ENCODE measurements around the gene UCK2.

Gene UCK2

DNA sequence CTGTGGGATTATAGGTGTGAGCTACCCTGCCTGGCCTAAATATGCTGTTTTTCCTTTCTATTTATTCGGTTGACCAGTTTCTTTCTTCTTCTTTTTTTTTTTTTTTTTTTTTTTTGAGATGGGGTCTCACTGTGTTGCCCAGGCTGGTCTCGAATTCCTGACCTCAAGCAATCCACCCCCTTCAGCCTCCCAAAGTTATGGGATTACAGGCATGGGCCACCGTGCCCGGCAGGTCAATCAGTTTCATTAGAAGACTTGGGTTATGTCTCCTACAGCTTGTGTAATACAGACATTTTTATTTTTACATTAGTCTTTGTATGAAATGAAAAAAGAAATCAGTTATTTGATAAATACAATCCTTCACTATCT lies 61.1 kb downstream of the UCK2 start:
- H3K4me3 ChIP-seq (ENCODE audit: low read depth, low read length), result no peak overlapping the region
- no peak for DNase-seq (ENCODE audit: low read depth)
- TF ChIP-seq, protein P1, sequence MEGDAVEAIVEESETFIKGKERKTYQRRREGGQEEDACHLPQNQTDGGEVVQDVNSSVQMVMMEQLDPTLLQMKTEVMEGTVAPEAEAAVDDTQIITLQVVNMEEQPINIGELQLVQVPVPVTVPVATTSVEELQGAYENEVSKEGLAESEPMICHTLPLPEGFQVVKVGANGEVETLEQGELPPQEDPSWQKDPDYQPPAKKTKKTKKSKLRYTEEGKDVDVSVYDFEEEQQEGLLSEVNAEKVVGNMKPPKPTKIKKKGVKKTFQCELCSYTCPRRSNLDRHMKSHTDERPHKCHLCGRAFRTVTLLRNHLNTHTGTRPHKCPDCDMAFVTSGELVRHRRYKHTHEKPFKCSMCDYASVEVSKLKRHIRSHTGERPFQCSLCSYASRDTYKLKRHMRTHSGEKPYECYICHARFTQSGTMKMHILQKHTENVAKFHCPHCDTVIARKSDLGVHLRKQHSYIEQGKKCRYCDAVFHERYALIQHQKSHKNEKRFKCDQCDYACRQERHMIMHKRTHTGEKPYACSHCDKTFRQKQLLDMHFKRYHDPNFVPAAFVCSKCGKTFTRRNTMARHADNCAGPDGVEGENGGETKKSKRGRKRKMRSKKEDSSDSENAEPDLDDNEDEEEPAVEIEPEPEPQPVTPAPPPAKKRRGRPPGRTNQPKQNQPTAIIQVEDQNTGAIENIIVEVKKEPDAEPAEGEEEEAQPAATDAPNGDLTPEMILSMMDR (IDR thresholded peaks at IDR 0.05; ENCODE audit: low read depth, low read length, missing control alignments), result no peak

DNA sequence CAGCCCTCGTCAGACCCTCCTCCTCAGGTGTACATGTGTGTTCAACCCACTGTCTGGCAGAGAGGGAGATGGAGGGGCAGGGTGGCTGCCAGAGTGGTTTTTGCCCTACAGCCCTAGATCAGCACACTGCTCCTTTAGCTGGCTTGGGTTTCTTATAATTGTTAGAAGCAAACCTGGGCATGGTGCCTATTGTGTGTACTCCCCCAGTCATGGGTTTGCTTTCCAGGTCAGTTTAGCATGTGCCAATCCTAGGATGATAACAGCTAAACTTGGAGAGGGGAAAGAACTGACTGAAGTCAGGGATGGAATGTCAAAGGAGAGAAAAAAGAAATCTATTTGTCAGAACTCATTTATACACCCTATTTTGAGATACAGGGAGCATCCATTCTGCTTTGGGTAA lies 63.3 kb downstream of the UCK2 start:
- no peak overlapping the region for H3K4me3 ChIP-seq (ENCODE audit: low read depth, low read length)
- DNase-seq (ENCODE audit: low read depth), result no peak
- TF ChIP-seq, protein P1 (IDR thresholded peaks at IDR 0.05; ENCODE audit: low read depth, low read length, missing control alignments), result no peak

DNA sequence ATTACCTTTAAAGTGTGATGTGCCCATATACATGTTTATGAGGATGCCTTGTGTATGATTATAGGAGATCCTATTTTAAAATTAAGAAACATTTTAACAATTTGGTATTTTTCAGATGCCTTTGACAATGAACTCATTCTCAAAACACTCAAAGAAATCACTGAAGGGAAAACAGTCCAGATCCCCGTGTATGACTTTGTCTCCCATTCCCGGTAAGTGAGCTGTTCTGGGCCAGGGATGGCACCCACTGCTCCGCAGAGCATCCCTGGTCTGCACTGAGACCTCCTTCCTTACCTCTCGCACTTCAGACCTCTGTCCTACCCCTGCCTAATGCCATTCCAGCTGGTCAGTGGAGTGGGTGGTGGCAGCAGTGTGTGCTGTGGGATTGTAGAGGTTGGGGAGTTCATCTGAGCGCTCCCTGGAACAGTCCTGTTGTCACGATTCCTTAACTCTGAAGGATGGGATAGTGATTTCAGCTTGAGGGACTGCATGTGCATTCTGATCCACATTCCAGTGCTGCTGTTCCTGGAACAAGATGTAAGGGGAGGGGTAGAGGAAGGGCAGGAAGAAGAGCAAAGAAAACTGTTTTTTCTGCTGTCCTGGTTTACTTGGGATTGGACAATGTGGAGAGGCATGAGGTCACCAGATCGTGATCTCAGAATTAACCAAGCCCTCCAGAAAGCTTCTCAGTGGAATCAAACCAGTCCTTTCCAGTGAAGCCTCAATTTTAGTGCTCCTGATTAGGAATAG lies 63.9 kb downstream of the UCK2 start:
- TF ChIP-seq, protein P1 (IDR thresholded peaks at IDR 0.05; ENCODE audit: low read depth, low read length, missing control alignments), result no peak
- no peak for DNase-seq (ENCODE audit: low read depth)
- no peak overlapping the region for H3K4me3 ChIP-seq (ENCODE audit: low read depth, low read length)

DNA sequence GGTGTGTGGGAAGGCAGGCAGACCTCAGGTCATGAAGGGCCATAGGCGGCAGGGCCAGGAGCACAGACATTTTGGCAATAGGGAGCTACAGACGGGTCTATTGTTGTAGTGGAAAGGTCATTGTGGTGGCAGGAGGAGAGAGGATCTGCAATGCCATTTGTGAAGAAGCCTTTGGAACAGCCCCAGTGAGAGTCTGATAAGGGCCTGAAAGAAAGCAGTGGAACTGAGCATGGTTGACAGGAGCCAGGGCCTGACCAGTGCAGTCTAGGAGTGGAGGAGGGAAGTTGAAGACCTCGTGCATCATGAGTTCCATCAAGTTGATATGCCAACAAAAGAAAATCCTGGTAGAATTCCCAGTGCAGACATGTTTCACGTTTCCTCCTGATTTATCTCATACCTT lies 65.5 kb downstream of the UCK2 start:
- DNase-seq (ENCODE audit: low read depth), result no peak
- TF ChIP-seq, protein P1 (IDR thresholded peaks at IDR 0.05; ENCODE audit: low read depth, low read length, missing control alignments), result no peak
- no peak overlapping the region for H3K4me3 ChIP-seq (ENCODE audit: low read depth, low read length)

DNA sequence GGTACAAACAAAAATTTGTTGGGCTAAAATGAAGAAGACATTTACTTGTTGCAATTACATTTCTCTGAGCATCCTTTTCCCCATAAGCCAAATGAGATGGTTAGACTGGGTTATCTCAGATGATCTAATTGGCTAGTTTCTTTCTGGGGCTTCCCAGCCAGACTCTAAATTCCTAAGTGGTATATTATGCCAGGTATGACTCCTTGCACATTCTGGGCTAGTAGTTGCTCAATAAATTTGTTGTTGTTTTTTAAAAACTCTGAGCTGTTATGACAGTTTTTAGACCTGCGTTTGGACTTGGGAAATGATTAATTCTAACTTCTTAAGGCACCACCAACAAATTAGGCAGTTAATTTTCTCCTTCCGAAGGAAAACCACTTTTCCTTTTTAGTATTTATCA lies 66.1 kb downstream of the UCK2 start:
- H3K4me3 ChIP-seq (ENCODE audit: low read depth, low read length), result no peak overlapping the region
- TF ChIP-seq, protein P1 (IDR thresholded peaks at IDR 0.05; ENCODE audit: low read depth, low read length, missing control alignments), result no peak
- DNase-seq (ENCODE audit: low read depth), result no peak

DNA sequence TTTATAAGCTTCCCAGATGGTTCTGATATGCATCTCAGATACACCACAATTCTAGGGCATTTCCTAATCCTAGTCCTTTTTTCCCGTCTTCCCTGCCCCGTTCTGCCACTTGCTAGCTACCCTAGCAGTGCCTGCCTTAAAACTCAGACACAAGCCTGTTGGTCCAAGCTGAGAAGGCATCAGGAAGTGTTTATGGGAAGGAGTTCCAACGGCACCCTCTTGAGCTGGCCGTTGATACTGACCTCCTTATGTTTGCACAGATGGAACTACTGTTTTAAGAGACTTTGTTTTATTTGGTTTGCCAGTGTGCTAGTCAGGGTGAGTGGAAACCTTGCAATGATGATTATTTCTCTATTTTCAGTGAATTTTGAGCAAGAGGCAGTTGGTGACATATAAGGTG lies 67.2 kb downstream of the UCK2 start:
- TF ChIP-seq, protein P1 (IDR thresholded peaks at IDR 0.05; ENCODE audit: low read depth, low read length, missing control alignments), result no peak
- no peak overlapping the region for H3K4me3 ChIP-seq (ENCODE audit: low read depth, low read length)
- no peak for DNase-seq (ENCODE audit: low read depth)

DNA sequence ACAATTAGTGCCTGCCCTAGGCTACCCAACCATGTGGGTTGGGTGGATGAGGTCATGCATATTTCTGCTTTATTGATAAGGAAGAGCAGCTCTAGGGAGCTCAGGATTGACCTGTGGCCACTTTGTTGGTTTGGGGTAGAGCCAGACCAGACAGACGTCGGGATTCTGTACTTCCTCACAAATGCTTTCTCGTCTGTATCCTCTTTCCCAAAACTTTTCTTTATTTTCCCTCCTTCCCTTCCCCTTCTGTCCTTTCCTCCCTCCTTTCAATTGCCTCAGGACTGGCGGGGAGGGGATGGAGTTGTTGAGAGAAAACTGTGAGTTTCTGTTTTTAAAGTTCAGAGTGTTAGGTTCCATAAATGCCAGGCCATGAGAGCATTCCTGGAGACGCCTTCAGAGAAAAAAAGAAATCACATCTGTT lies 68.0 kb downstream of the UCK2 start:
- TF ChIP-seq, protein P1 (IDR thresholded peaks at IDR 0.05; ENCODE audit: low read depth, low read length, missing control alignments), result no peak
- H3K4me3 ChIP-seq (ENCODE audit: low read depth, low read length), result no peak overlapping the region
- DNase-seq (ENCODE audit: low read depth), result no peak
